Dendritic cell treated with granulocyte-macrophage colony-stimulating factor and Interleukin-4, amounts not matched to agents 40 ng/mL and 50 ng/mL, for 4 days (primary cell): Measurements from ENCODE around the gene SMIM7.
"Not testable (repeated sequence)": the region's sequence is repeated elsewhere in the genome, so short reads cannot be mapped to it uniquely, and the experiment has no call there.

Experiments used
- H3K27ac Mint-ChIP-seq: one replicate; pipeline ENCODE4 v1.8.0; 2022; ENCODE audit warnings: mild to moderate bottlenecking, mixed read lengths
- H3K27me3 Mint-ChIP-seq: one replicate; pipeline ENCODE4 v1.8.0; 2022; ENCODE audit warnings: mild to moderate bottlenecking, mixed read lengths
- H3K36me3 Mint-ChIP-seq: one replicate; pipeline ENCODE4 v1.8.0; 2022; ENCODE audit warnings: low read depth, mixed read lengths
- H3K4me1 Mint-ChIP-seq: one replicate; pipeline ENCODE4 v1.8.0; 2022; ENCODE audit warnings: low read depth, mixed read lengths
- H3K4me3 Mint-ChIP-seq: one replicate; pipeline ENCODE4 v1.8.0; 2022; ENCODE audit warnings: mild to moderate bottlenecking, moderate library complexity, mixed read lengths
- H3K9me3 Mint-ChIP-seq: one replicate; pipeline ENCODE4 v1.8.0; 2022; ENCODE audit warnings: mixed read lengths
- intact Hi-C: fragments of 100-400 bp; cut with micrococcal nuclease; formaldehyde crosslinking; loops from one replicate; pipeline ENCODE4 v1.15.0; 2022

SMIM7 gene

DNA sequence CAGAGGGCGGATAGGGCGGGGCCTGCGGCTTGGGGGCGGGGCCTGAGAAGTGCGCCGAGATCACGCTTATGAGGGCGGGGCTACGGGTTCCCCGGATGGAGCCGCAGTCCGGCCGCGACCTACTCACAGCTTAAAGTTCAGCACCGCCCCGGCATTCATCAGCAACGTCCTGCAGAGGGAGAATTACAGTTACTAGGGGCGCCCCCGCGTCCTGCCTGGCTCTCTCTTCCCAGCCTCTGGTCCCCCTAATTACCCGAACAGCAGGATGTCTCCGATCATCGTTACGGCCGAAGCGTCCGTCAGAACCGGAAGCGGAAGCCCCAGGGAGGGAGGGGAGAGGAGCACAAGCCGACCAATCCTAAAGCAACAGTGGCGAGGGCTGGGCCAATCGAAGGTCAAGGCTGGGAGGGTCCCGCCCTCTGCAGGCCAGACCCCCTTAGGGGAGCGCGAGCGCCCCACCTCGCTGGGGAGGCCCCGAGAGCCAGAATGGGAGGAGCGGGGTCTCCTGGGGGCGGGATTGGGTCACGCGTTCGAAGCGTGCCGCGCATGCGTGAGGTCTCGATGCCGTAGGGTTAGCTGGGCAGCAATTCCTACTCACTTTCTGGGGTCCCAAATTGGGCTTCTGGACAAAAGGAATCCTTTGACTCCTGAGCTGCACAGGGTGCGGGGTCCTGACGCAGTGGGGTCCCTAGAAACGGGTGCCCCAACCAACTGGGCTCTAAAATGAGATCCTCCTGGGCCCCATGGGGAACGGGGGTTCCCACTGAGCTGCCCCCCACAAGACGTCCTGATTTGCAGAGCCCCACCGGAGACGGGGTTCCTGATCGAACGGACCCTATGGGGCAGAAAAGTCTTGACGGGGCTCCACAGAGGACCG is at the start of gene SMIM7:
TSS of gene SMIM7 (minus strand) at position 313 of the 877 bp plus-strand sequence. CDS start at position 279, 34 bp downstream.
- peaks cover 10% of the 10 kb centered on the region for H3K27me3 Mint-ChIP-seq
- peak within 1 kb of the TSS; percentile 96 for H3K27ac Mint-ChIP-seq
- H3K4me3 Mint-ChIP-seq = peak within 1 kb of the TSS; percentile 98
- intact Hi-C loops = loop anchor here (2.0 kb wide), 1 partner anchor 31 kb away; the partner anchor contains the start of gene MED26
- peaks cover 55% of the 10 kb centered on the region for H3K36me3 Mint-ChIP-seq
- peaks cover 42% of the 10 kb centered on the region for H3K4me1 Mint-ChIP-seq
- no peaks in the 10 kb centered on the region for H3K9me3 Mint-ChIP-seq

- Mint-ChIP-seq H3K36me3 (no peaks in the 10 kb centered on the region), H3K27me3 (peaks cover 20% of the 10 kb centered on the region), H3K9me3 (no peaks in the 10 kb centered on the region), H3K4me1 (no peaks in the 10 kb centered on the region), H3K27ac (no peak overlapping the region), H3K4me3 (no peak overlapping the region)
- intact Hi-C loops = no loop called here
Observed at GRCh38 chr19:16703677-16704076, 43.7 kb upstream of the SMIM7 start.

GRCh38 chr19:16702123-16702522 is 42.2 kb upstream of the SMIM7 start:
- Mint-ChIP-seq H3K4me3 (no peak overlapping the region), H3K27ac (no peak overlapping the region), H3K36me3 (no peaks in the 10 kb centered on the region), H3K27me3 (peaks cover 15% of the 10 kb centered on the region), H3K9me3 (no peaks in the 10 kb centered on the region), H3K4me1 (no peaks in the 10 kb centered on the region)
- intact Hi-C loops = no loop called here

DNA sequence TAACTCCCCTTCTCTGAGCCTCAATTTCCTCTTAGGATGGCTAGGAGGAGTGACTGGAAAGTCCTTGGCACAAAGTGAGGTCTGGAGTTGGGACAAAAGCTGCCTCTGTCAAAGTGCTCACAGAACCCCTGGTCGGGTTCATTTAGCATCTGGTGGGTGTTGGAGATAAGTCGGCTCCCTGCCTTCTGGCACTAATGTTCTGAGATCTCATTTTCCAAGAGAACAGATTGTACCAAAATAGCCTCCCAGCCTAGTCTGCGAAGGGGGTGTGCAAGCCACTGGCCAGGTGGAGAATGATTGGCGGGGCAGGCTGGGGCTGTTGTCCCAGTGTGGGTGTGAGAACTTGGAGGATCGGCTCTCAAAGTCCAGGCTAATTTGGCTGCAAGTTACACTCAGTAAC is 39.0 kb upstream of the SMIM7 start:
- Mint-ChIP-seq H3K27me3 (peaks cover 4% of the 10 kb centered on the region), H3K36me3 (no peaks in the 10 kb centered on the region), H3K4me1 (no peaks in the 10 kb centered on the region), H3K4me3 (no peak overlapping the region), H3K9me3 (no peaks in the 10 kb centered on the region), H3K27ac (no peak overlapping the region)
- intact Hi-C loops = no loop called here

DNA sequence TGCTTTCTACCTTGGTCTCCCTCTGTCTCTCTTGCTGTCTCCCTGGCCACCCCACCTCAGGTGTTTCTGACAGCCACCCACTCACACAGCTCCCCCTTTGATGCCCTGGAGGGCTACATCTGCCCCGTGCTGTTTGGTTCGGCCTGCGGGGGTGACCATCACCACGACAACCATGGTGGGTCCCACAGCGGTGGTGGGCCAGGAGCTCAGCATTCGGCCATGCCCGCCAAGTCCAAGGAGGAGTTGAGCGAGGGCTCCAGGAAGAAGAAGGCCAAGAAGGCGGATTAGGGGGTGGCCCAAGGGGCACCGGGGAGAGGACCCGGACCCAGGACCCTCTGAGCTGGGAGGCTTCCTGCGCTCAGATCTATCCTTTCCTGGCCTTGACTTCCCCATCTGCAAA is 28.1 kb upstream of the SMIM7 start:
- intact Hi-C loops = no loop called here
- H3K4me1 Mint-ChIP-seq = no peaks in the 10 kb centered on the region
- no peak overlapping the region for H3K27ac Mint-ChIP-seq
- no peak overlapping the region for H3K4me3 Mint-ChIP-seq
- H3K9me3 Mint-ChIP-seq = no peaks in the 10 kb centered on the region
- no peaks in the 10 kb centered on the region for H3K36me3 Mint-ChIP-seq
- H3K27me3 Mint-ChIP-seq = peaks cover 10% of the 10 kb centered on the region

GRCh38 chr19:16684216-16684615 is 24.3 kb upstream of the SMIM7 start:
- Mint-ChIP-seq H3K27ac (no peak overlapping the region), H3K36me3 (peaks cover 19% of the 10 kb centered on the region), H3K9me3 (peaks cover 17% of the 10 kb centered on the region), H3K4me1 (no peaks in the 10 kb centered on the region), H3K27me3 (peaks cover 10% of the 10 kb centered on the region), H3K4me3 (no peak overlapping the region)
- intact Hi-C loops = no loop called here

DNA sequence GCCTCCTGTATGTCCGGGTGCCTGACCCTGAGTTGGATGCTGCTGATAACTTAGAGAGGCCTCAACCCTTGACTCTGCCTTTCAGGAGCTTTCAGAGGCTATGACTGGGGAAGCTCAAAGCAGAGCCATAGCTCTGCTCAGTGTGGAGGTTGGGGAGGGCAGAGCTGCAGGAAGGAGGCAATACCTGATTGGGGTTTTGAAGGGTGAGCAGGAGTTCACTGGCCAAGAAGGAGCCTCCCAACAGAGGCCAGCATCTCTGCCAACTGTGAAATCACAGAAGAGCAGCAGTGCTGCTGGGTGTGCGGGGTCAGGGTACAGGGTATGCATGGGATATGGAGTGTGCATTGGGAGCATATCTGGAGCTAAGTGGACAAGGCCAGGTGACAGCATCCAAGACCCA is 22.6 kb upstream of the SMIM7 start:
- H3K4me1 Mint-ChIP-seq = peaks cover 6% of the 10 kb centered on the region
- H3K36me3 Mint-ChIP-seq = peaks cover 19% of the 10 kb centered on the region
- no peak overlapping the region for H3K27ac Mint-ChIP-seq
- intact Hi-C loops = no loop called here
- H3K27me3 Mint-ChIP-seq = peaks cover 8% of the 10 kb centered on the region
- no peak overlapping the region for H3K4me3 Mint-ChIP-seq
- H3K9me3 Mint-ChIP-seq = peaks cover 17% of the 10 kb centered on the region

DNA sequence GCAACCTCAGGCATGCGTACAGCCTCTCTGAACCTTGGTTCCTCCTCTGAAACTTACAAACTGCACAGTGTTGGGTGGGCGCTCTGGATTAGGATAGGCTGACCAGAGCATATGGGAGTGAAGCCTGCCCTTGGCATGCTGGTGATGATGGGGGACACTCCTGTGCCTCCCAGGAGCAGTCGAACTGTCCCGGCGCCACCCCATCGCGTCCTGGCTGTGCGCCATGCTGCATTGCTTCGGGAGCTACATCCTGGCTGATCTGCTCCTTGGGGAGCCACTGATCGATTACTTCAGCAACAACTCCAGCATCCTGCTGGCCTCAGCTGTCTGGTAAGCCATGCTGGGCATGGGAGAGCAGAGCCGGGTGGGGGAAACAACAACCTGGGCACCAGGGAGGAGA is 19.9 kb upstream of the SMIM7 start:
- H3K27me3 Mint-ChIP-seq = no peaks in the 10 kb centered on the region
- H3K9me3 Mint-ChIP-seq = peaks cover 17% of the 10 kb centered on the region
- H3K4me1 Mint-ChIP-seq = peaks cover 15% of the 10 kb centered on the region
- H3K27ac Mint-ChIP-seq = no peak overlapping the region
- intact Hi-C loops = no loop called here
- H3K36me3 Mint-ChIP-seq = peaks cover 19% of the 10 kb centered on the region
- no peak overlapping the region for H3K4me3 Mint-ChIP-seq

- Mint-ChIP-seq H3K4me3 (no peak overlapping the region), H3K9me3 (peaks cover 17% of the 10 kb centered on the region), H3K4me1 (peaks cover 19% of the 10 kb centered on the region), H3K36me3 (peaks cover 19% of the 10 kb centered on the region), H3K27ac (no peak overlapping the region), H3K27me3 (no peaks in the 10 kb centered on the region)
- intact Hi-C loops = no loop called here
Observed at GRCh38 chr19:16678498-16678897, 18.6 kb upstream of the SMIM7 start.

GRCh38 chr19:16677055-16677454 is 17.1 kb upstream of the SMIM7 start:
- H3K27me3 Mint-ChIP-seq = no peaks in the 10 kb centered on the region
- H3K4me3 Mint-ChIP-seq = no peak overlapping the region
- peaks cover 31% of the 10 kb centered on the region for H3K4me1 Mint-ChIP-seq
- intact Hi-C loops = no loop called here
- peaks cover 19% of the 10 kb centered on the region for H3K36me3 Mint-ChIP-seq
- peaks cover 17% of the 10 kb centered on the region for H3K9me3 Mint-ChIP-seq
- H3K27ac Mint-ChIP-seq = no peak overlapping the region

- Mint-ChIP-seq H3K27ac (no peak overlapping the region), H3K9me3 (peaks cover 10% of the 10 kb centered on the region), H3K4me3 (no peak overlapping the region), H3K27me3 (no peaks in the 10 kb centered on the region), H3K36me3 (peaks cover 13% of the 10 kb centered on the region), H3K4me1 (peaks cover 34% of the 10 kb centered on the region)
- intact Hi-C loops = no loop called here
Observed at GRCh38 chr19:16676101-16676798, 16.3 kb upstream of the SMIM7 start.

DNA sequence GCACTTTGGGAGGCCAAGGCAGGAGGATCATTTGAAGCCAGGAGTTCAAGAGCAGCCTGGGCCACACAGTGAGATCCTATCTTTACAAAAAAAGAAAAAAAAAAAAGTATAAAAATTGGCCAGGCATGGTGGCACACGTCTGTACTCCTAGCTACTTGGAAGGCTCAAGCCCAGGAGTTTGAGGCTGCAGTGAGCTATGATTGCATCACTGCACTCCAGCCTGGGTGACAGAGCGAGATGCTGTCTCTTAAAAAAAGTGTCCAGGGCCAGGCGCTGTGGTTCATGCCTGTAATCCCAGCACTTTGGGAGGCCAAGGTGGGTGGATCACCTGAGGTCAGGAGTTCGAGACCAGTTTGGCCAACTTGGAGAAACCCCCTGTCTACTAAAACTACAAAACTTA is 13.9 kb upstream of the SMIM7 start:
- H3K4me1 Mint-ChIP-seq = peaks cover 34% of the 10 kb centered on the region
- H3K9me3 Mint-ChIP-seq, H3K27me3 Mint-ChIP-seq, H3K4me3 Mint-ChIP-seq, intact Hi-C loops, H3K27ac Mint-ChIP-seq, H3K36me3 Mint-ChIP-seq: not testable (repeated sequence)

DNA sequence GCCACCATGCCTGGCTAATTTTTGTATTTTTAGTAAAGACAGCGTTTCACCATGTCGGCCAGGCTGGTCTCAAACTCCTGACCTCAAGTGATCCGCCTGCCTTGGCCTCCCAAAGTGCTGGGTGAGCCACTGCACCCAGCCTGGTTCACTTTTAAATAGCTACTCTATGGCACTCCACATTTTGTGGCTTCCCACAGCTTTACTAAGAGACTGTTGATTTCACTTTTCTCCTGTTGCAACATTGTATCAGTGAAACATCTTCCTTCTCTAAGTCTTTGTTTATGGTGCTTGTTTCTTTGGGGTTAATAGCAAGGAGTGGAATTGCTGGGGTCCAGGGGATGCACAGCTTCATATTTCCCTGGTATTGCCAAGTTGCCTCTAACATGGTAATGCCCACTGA is 13.3 kb upstream of the SMIM7 start:
- H3K27ac Mint-ChIP-seq = peak overlapping the region; percentile 28
- intact Hi-C loops = no loop called here
- no peaks in the 10 kb centered on the region for H3K36me3 Mint-ChIP-seq
- H3K27me3 Mint-ChIP-seq = peaks cover 2% of the 10 kb centered on the region
- H3K4me3 Mint-ChIP-seq = no peak overlapping the region
- H3K9me3 Mint-ChIP-seq = no peaks in the 10 kb centered on the region
- peaks cover 34% of the 10 kb centered on the region for H3K4me1 Mint-ChIP-seq

DNA sequence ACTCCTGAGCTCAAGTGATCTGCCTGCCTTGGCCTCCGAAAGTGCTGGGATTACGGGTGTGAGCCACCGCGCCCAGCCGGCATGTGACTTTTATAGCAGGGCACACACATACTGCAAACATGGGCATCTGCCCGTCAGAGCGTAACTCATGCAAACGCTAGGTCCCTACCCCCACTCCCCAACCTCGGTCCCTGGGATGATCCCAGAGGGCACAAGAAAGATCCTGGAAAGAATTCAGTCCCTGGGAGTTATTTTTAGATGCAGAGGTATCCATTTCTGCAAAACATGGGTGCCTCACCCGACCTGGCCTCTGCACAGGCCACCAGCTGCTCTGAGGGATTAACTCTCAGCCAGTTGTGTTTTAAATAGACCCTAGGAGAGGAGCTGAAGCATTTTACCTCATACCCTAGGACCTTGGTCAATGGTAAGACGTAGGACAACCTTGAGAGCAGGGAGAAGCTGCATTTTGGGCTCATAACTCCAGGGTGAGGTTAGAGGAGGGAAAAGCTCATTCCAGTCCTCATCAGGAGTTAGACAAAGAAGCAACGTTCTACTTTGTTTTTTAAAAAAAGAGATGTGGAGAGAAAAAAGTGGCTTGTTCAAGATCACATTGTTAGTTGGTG is 11.8 kb upstream of the SMIM7 start:
- H3K27ac Mint-ChIP-seq = no peak overlapping the region
- no peak overlapping the region for H3K4me3 Mint-ChIP-seq

More for the DNA sequence above, 11.8 kb upstream of the SMIM7 start:
- Mint-ChIP-seq H3K36me3 (no peaks in the 10 kb centered on the region), H3K27me3 (peaks cover 2% of the 10 kb centered on the region), H3K4me1 (peaks cover 35% of the 10 kb centered on the region), H3K9me3 (no peaks in the 10 kb centered on the region)
- intact Hi-C loops = no loop called here
